ENCODE results near the gene DOCK10. TPM values are rescaled to one million over a fixed set of nuclear protein-coding genes. Genes with fewer than 3 reads are reported as not detected.

DOCK10 gene
- total RNA-seq, 1 experiment from 2014 or later, result 0.96 TPM

DNA sequence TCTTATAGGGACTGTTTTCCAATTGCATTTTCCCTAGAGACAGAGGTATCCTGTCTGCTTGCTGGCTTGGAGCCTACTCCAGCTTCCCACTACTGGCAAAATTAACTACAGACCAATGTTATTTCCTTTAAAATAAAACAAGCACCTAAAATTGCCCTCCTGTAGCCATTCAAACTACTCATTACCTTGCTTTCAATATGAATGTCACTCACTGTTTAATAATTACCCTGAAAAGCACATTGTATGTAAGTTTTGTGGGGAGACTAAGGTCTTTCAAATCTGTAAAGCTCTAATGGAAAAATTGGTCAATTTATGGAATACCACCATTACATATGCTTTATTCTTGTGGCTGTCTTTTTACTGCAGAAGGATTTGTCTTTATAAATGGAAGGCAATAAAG is 87.3 kb downstream of the DOCK10 start:
- intact Hi-C loops (cut with micrococcal nuclease), result no loop called here
- no TSS peak for BruUV-seq (replicated peaks)
- Mint-ChIP-seq H3K4me1 (ENCODE audit: insufficient read depth, unreplicated experiment) (no peaks in the 10 kb centered on the region), H3K27ac (ENCODE audit: low read depth, unreplicated experiment) (no peak overlapping the region), H3K27me3 (ENCODE audit: insufficient read depth, unreplicated experiment) (no peaks in the 10 kb centered on the region), H3K36me3 (ENCODE audit: insufficient read depth, unreplicated experiment) (no peaks in the 10 kb centered on the region), H3K4me3 (ENCODE audit: unreplicated experiment) (no peak overlapping the region), H3K9me3 (ENCODE audit: unreplicated experiment) (no peaks in the 10 kb centered on the region)
- TF ChIP-seq, protein P1, sequence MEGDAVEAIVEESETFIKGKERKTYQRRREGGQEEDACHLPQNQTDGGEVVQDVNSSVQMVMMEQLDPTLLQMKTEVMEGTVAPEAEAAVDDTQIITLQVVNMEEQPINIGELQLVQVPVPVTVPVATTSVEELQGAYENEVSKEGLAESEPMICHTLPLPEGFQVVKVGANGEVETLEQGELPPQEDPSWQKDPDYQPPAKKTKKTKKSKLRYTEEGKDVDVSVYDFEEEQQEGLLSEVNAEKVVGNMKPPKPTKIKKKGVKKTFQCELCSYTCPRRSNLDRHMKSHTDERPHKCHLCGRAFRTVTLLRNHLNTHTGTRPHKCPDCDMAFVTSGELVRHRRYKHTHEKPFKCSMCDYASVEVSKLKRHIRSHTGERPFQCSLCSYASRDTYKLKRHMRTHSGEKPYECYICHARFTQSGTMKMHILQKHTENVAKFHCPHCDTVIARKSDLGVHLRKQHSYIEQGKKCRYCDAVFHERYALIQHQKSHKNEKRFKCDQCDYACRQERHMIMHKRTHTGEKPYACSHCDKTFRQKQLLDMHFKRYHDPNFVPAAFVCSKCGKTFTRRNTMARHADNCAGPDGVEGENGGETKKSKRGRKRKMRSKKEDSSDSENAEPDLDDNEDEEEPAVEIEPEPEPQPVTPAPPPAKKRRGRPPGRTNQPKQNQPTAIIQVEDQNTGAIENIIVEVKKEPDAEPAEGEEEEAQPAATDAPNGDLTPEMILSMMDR (IDR thresholded peaks at IDR 0.05; ENCODE audit: unreplicated experiment), result no peak
- ChIA-PET CTCF (no interaction called here), POLR2A (interaction anchor here (0.7 to 1.0 kb wide), 2 partner anchors 45 to 95 kb away, joined by 3 to 4 read pairs; no protein-coding TSS in a partner anchor)
- DNase-seq (ENCODE audit: unreplicated experiment), result no peak

DNA sequence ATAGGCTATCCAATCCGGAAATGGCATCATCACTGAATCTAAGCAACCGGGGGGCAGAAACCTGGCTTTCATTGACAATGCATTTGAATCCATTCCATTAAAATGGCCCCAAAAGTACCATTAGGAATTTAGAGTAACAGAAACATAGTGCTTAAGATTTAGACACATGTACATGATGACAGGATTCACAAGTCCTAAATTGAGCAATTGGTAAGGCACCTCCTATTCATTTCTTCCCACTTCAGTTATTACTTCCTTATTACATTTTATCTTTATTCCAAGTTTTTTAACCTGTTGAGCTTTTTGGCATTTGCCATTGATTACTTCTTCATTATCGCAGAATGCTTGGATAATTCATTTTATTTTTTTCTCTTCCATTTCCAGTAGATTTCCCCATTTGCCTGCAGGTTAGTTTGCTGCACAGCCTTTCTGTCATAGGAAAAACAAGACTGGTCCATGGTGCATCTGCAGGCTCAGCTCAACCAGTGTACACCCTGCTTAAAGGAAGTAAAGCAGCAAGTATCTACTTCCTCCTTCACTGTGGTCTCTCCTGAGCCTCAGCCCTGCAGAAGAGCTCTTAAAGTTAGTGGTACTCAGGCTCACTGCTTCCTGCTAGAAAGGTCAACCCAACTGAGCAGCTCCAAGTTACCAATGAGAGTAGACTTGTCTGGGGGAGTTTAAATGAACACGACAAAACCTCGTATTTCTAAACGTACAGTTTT is 89.2 kb downstream of the DOCK10 start:
- H3K9me3 Mint-ChIP-seq (ENCODE audit: unreplicated experiment), result no peaks in the 10 kb centered on the region
- H3K4me3 Mint-ChIP-seq (ENCODE audit: unreplicated experiment), result no peak overlapping the region
- intact Hi-C loops (cut with micrococcal nuclease), result no loop called here
- no peaks in the 10 kb centered on the region for H3K27me3 Mint-ChIP-seq (ENCODE audit: insufficient read depth, unreplicated experiment)
- POLR2A ChIA-PET, result no interaction called here
- H3K36me3 Mint-ChIP-seq (ENCODE audit: insufficient read depth, unreplicated experiment), result no peaks in the 10 kb centered on the region
- CTCF ChIA-PET, result no interaction called here
- TF ChIP-seq, protein P1 (IDR thresholded peaks at IDR 0.05; ENCODE audit: unreplicated experiment), result no peak
- peaks cover 8% of the 10 kb centered on the region for H3K4me1 Mint-ChIP-seq (ENCODE audit: insufficient read depth, unreplicated experiment)
- no TSS peak for BruUV-seq (replicated peaks)
- DNase-seq (ENCODE audit: unreplicated experiment), result no peak
- H3K27ac Mint-ChIP-seq (ENCODE audit: low read depth, unreplicated experiment), result no peak overlapping the region

DNA sequence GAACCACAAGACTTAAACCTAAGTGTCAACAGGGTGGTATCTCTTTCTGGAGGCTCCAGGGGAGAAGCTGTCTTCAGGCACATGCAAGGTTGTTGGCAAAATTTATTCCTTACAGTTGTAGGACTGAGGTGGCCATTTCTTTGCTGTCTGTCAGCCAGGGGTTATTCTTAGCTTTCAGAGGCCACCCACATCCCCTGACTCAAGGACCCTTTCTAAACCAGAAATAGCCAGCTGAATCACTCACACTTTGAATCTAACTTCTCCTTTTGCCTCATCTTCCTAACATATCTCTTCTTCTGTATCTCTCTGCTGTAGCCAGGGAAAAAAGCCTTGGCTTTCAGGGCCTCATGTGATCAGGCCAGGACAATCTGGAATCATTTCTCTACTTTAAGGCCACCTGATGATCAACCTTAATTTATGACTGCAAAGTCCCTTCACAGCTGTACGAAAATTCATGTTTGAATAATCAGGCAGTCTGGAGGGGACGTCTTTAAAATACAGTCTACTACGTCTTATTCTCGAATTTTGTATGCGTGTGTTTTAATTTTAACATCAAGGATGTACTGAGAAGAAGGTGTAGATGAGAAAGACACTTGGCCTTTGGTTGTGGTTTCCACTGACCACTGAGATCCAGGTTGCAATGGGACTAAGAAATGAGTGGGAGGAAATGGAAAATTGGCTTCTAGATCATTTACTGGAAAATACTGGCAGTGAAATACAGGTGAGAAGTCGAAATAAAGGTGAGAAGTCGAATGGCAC is 90.4 kb downstream of the DOCK10 start:
- Mint-ChIP-seq H3K27ac (ENCODE audit: low read depth, unreplicated experiment) (no peak overlapping the region), H3K9me3 (ENCODE audit: unreplicated experiment) (no peaks in the 10 kb centered on the region), H3K27me3 (ENCODE audit: insufficient read depth, unreplicated experiment) (no peaks in the 10 kb centered on the region), H3K4me3 (ENCODE audit: unreplicated experiment) (no peak overlapping the region), H3K4me1 (ENCODE audit: insufficient read depth, unreplicated experiment) (peaks cover 10% of the 10 kb centered on the region), H3K36me3 (ENCODE audit: insufficient read depth, unreplicated experiment) (no peaks in the 10 kb centered on the region)
- intact Hi-C loops (cut with micrococcal nuclease), result no loop called here
- DNase-seq (ENCODE audit: unreplicated experiment), result no peak
- BruUV-seq (replicated peaks), result no TSS peak
- POLR2A ChIA-PET, result no interaction called here
- CTCF ChIA-PET, result interaction anchor here (0.6 to 1.6 kb wide), 2 partner anchors 13 to 708 kb away, joined by 3 to 4 read pairs; no protein-coding TSS in a partner anchor
- TF ChIP-seq, protein P1 (IDR thresholded peaks at IDR 0.05; ENCODE audit: unreplicated experiment), result no peak

DNA sequence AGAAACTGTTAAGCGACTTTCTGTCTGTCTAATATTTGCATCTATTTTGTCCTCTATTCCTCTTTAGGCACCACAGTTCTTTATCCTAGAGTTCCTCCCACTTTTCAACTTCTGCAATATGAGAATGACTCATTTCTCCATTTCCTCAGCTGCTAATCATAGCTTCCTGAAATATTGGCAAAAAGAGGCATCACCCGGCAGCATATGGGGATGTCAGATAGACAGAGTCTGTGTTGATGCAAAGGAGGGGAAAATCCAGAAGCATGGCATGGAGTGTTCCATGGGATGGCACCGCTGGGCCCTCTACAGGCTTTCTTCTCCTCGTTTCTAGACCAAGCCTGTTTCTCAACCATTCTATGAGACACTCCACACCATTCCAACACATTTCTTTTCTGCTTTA is 93.4 kb downstream of the DOCK10 start:
- Mint-ChIP-seq H3K36me3 (ENCODE audit: insufficient read depth, unreplicated experiment) (no peaks in the 10 kb centered on the region), H3K4me3 (ENCODE audit: unreplicated experiment) (no peak overlapping the region), H3K27me3 (ENCODE audit: insufficient read depth, unreplicated experiment) (no peaks in the 10 kb centered on the region), H3K27ac (ENCODE audit: low read depth, unreplicated experiment) (no peak overlapping the region), H3K9me3 (ENCODE audit: unreplicated experiment) (no peaks in the 10 kb centered on the region), H3K4me1 (ENCODE audit: insufficient read depth, unreplicated experiment) (peaks cover 14% of the 10 kb centered on the region)
- POLR2A ChIA-PET, result interaction anchor here (0.7 to 1.0 kb wide), 3 partner anchors 34 to 100 kb away, joined by 3 to 4 read pairs (median 3); no protein-coding TSS in a partner anchor
- peak; percentile 73 for DNase-seq (ENCODE audit: unreplicated experiment)
- CTCF ChIA-PET, result interaction anchor here (0.6 to 0.7 kb wide), 4 partner anchors 20 to 97 kb away, joined by 3 to 4 read pairs (median 3); no protein-coding TSS in a partner anchor
- TF ChIP-seq, protein P1 (IDR thresholded peaks at IDR 0.05; ENCODE audit: unreplicated experiment), result no peak
- no TSS peak for BruUV-seq (replicated peaks)
- intact Hi-C loops (cut with micrococcal nuclease), result no loop called here

Measured in MCF 10A (cell line).